ENCODE measurements around the gene KIF16B. TPM values are rescaled to one million over a fixed set of nuclear protein-coding genes. Genes with fewer than 3 reads are reported as not detected.

The KIF16B gene
- total RNA-seq, 1 experiment from 2014 or later = 4.2 TPM

Other genes starting within 250 kb of the KIF16B start
- 16.8 and 19.2 TPM in 2 replicates for gene SNRPB2, start 156.6 kb upstream of the KIF16B start, total RNA-seq (2014; rRNA removed; shearing (Covaris generic))
- gene OTOR, start 174.9 kb upstream of the KIF16B start, total RNA-seq (2014; rRNA removed; shearing (Covaris generic)) = not detected in 2 replicates

Data from HT-29 (cell line).